Stimulated activated CD4-positive, alpha-beta T cell treated with anti-CD3 and anti-CD28 coated beads, TNF-alpha, amount 100 ng/mL, for 1 hour (primary cell): ENCODE results near the gene OBI1.
"Not testable (repeated sequence)": the region's sequence is repeated elsewhere in the genome, so short reads cannot be mapped to it uniquely, and the experiment has no call there.

Experiments used
- DNase-seq, 3 donors: peaks; one replicate each; pipeline ENCODE4 v3.0.0-alpha.2; 2020; ENCODE audit warnings: low read depth in 3 of 3, low spot score in 1 of 3

The OBI1 gene

DNA sequence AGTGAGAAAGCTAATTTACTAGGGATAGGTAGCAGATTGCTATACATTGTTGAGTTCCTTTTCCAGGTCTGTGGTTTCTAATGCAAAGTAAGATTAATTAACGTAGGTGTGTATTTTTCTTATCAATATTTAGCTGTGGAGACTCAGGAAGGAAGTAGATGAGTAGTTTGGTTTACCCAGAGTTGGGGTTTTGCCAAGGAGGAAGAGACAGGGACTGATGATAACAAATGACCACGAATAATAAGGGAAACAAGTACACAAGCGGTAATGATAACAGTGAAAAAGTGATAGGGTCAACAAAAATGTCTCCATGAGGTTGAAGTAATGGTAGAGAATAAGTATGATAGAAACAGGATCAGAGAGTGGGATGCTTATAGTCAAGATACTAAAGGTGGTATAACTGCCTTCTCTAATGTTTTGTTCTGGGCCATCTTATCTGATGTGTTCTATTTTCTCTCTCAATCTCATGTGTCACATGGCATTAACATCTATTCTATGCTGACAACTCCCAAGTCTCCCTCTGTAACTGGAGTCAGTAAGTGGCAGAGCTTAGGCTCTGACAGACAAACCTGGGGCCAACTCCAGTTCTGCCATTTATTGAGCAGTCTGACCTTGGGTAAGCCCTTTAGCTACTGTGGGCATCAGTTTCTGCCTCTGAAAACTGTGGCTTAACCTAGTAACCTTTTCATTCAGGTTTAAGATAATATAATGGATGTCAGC, 8.8 kb downstream of the OBI1 start:
- no peak for DNase-seq

DNA sequence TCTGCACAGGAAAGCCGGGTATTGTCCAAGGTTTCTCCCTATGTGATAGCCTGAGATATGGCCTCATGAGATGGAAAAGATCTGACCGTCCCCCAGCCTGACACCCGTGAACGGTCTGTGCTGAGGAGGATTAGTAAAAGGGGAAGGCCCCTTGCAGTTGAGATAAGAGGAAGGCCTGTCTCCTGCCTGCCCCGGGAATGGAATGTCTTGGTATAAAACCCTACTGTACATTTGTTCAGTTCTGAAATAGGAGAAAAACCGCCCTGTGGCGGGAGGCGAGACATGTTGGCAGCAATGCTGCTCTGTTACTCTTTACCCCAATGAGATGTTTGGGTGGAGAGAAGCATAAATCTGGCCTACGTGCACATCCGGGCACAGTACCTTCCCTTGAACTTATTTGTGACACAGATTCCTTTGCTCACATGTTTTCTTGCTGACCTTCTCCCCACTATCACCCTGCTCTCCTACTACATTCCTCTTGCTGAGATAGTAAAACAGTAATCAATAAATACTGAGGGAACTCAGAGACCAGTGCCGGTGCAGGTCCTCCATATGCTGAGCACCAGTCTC, 11.8 kb downstream of the OBI1 start:
- DNase-seq = not testable (repeated sequence)

- DNase-seq = no peak
These were observed 20.7 kb downstream of the OBI1 start for GRCh38 chr13:78638216-78638615.

DNA sequence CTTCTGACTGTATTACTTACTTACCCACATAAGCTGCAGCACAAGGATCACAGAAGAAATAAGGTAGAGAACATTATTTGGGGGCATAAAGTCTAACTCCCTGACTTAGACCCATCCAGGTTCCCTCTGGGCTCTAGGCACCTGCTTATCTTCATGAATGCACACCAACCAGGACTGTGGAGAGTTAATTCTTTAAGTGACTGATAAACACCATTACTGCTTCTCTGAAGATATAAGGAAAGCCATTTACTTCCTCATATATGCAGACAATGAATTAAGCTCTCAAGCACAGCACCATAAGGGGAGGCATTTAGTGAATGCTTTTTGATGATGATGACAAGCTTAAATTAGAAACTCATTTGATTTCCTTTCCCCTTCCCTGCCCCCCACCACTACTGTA, 22.5 kb downstream of the OBI1 start:
- no peak for DNase-seq

DNA sequence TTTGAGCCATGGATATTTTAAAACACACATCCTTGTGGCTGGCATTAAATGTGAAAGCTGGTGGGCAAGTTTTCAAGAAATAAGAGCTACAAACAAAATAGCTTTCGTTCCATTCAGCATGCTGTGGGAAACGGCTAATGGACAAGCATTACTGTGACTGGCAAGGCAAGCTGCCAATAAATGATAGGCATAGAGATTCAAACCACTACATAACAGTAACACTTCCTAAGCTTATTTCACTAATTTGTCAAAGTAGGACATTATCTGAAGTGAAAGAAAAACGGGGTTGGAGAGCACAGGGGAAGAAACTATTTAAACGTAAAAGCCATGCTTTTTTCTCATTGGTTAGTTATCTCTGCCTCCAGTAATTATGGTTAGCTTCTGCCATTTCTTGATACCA, 26.0 kb downstream of the OBI1 start:
- DNase-seq = no peak

- no peak for DNase-seq
These were observed 27.9 kb downstream of the OBI1 start for GRCh38 chr13:78631077-78631476.

DNA sequence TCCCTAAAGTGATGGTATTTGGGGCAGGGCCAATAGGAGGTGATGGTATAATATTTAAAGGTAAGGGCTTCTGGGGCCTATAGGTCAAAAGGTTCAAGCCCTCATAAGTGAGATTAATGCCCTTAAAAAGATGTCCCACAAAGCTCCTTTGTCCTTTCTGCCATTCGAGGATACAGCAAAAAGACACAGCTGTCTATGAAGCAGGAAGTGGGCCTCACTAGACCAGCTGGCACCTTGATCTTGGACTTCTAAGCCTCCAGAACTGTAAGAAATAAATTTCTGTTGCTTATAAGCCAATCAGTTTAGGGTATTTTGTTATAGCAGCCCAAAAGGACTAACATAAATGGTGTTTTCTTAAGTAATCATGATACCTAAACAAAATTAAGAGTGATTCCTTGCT, 28.4 kb downstream of the OBI1 start:
- no peak for DNase-seq

DNA sequence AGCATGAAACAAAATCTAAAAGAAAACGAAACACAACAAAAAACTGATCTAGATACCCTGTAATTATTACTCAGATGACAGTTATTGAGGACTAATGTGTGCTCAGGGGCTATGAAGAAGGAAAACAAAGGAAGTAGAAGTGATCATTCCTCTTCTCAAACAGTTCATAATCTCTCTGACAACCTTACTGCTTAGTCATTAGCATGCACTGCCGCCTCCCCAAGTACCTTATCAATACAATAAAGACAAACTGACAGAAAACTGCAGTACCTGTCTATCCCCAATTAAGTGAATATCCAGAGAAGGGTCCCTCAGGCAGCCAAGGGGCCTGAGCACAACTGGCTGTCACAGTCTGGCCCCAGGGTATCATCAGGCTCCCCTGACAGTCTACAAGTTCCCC, 33.6 kb downstream of the OBI1 start:
- DNase-seq = no peak

DNA sequence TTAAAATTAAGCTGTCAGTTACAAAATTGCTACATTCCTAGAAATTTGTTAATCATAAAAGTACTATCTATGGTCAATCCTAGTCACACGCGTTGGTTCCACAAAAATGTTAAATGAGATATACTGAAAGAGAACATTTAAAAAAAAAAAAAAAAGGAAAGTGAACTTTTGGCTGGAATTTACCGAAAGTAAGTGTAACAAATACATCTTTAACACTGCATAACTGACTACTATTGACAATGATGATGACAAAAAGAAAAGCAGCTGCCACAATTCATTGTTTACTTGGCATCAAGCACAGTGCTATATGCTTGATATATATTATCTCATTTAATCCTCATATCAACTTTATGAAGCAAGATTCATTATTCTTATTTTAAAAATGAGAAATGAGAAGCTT, 35.8 kb downstream of the OBI1 start:
- DNase-seq = no peak

GRCh38 chr13:78620936-78621470, 38.0 kb downstream of the OBI1 start:
- no peak for DNase-seq

DNA sequence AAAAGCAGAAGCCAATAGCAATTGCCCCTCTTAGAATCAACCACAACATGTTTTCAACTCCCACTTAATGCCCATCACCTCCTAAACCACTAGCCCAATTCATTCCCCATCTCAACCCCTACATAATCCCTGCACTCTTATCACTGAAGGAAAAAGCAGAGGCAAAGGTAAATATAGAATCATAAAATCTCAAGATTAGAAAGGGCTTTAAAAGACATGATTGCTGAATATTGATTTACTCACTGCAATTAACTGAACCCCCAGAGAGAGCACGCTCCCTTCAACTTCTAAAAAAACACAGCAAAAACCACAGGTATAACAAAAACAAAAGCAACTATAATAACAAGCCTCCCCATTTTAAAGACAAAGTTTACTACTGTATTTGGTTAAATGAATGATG, 40.5 kb downstream of the OBI1 start:
- DNase-seq = no peak

- no peak for DNase-seq
These were observed 47.9 kb downstream of the OBI1 start for GRCh38 chr13:78611040-78611439.

GRCh38 chr13:78610381-78610883, 48.5 kb downstream of the OBI1 start:
- DNase-seq = no peak

DNA sequence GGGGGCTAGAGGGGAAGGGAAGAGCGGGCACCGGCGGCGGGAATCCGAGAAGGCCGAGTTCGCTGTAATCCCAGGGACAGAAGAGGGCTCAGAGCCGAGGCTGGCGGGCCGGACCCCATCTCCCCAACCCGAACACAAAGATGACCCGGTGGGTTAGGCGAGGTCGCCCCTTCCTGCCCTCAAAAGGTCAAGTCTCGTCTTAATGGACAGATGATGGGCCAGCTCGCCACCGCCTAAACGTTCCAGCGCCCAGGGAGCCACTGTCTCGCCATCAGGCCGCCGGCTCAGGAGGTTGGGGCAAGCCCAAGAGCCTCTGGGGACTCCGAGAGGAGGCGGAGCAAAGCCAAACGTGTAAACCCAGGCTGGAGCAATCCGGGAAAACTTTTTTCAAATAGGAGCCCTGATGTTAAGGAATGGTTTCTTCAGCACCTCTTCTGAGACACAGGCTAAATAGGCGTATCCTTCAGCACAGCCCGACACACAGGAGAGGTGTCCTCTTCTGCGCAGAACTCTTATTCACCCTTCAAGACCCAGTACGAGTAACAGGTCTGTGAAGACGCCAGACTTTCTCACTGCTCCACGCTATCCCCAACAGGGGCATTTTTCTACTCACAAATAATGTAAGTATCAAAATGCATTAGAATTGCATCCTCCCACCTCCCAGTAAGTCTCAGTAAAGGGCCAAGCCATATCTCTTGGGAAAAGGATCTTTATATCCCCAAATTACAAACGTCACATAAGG, 49.3 kb downstream of the OBI1 start:
- DNase-seq = no peak

DNA sequence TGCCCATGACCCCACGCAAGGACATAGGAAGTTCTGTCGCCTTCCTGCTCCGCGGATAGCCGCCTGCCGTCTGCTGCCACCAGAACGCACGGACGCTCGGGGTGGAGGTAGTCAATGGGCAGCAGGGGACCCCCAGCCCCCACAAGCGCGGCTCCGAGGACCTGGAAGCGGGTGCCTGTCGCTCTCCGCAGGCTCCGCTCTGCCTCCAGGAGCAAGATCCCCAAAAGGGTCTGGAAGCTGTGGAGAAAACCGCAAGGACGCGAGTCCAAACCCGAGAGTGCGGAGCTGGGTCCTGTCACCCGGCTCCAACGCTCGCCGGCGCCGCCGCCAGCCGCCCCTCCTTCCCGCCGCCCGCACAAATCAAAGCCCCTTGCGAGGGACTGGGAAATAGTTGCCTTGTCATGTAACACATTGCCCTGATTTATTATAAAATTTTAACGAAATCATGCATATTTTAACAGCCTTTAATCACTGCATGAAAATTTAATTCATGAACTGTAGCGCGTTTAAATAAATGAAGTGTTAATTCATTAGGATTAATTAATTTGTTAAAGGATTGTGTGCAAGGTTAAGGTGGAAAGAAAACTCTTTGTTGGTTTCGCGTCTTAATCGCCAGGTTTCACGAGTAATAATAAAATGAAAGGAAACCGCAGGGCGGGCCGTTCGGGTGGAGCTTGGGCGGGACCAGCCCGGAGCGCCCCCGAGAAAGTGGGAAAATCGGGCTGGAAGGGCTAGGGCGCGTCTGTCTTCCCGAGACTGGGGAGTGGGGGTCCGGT, 50.1 kb downstream of the OBI1 start:
- DNase-seq = no peak

GRCh38 chr13:78608252-78608687, 50.7 kb downstream of the OBI1 start:
- no peak for DNase-seq

GRCh38 chr13:78607409-78608251, 51.3 kb downstream of the OBI1 start:
- no peak for DNase-seq

DNA sequence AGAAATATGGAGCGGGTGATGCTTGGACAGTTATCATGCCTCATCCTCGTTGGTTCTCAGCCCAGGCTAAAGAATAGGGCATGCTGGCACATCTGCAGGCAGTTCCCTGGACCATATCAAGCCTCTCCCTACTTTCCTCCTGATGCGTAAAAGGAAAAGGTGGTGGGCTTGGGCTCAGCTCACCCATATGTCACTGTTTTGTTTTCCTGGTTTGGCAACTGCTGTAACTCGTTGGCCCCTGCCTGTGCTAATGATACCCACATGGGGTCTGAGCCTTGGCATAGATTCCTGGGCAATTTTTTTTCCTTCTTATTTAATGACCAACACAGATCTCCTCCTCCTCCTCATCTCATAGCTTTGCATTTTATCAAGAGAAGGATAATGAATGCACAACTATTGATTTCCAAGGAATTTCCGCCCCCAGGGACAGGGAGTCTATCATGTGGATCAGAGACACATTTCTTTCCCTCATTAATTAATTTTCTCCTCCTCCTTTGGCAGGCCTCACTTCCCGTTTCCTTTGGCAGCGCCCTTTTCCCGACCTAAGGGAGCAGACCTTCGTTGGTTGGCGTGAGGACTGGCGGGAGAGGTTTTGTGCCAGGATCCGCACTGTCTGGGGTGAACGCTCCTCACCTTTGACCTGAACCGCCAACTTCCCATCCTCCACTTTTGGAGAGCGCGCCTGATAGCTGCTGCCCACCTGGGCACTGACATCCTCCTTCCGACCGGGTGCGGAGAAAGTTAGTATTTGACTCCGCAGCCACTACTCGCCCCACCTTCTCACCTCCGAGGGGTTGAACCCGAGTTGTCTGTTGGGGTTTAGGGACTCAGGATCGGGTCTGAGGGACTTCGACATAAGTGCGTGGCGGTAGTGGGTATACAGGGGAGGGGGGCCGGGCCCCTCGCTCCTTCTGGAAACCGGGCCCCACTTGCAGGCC, 52.2 kb downstream of the OBI1 start:
- no peak for DNase-seq
